Dedifferentiated amniotic fluid mesenchymal stem cell (primary cell): ENCODE data around the gene CNOT4.

Experiments used
- DNase-seq: peaks from one replicate; pipeline ENCODE4 v3.0.0-alpha.2; 2016; ENCODE audit errors: extremely low spot score

CNOT4 gene, protein sequence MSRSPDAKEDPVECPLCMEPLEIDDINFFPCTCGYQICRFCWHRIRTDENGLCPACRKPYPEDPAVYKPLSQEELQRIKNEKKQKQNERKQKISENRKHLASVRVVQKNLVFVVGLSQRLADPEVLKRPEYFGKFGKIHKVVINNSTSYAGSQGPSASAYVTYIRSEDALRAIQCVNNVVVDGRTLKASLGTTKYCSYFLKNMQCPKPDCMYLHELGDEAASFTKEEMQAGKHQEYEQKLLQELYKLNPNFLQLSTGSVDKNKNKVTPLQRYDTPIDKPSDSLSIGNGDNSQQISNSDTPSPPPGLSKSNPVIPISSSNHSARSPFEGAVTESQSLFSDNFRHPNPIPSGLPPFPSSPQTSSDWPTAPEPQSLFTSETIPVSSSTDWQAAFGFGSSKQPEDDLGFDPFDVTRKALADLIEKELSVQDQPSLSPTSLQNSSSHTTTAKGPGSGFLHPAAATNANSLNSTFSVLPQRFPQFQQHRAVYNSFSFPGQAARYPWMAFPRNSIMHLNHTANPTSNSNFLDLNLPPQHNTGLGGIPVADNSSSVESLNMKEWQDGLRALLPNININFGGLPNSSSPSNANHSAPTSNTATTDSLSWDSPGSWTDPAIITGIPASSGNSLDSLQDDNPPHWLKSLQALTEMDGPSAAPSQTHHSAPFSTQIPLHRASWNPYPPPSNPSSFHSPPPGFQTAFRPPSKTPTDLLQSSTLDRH

DNA sequence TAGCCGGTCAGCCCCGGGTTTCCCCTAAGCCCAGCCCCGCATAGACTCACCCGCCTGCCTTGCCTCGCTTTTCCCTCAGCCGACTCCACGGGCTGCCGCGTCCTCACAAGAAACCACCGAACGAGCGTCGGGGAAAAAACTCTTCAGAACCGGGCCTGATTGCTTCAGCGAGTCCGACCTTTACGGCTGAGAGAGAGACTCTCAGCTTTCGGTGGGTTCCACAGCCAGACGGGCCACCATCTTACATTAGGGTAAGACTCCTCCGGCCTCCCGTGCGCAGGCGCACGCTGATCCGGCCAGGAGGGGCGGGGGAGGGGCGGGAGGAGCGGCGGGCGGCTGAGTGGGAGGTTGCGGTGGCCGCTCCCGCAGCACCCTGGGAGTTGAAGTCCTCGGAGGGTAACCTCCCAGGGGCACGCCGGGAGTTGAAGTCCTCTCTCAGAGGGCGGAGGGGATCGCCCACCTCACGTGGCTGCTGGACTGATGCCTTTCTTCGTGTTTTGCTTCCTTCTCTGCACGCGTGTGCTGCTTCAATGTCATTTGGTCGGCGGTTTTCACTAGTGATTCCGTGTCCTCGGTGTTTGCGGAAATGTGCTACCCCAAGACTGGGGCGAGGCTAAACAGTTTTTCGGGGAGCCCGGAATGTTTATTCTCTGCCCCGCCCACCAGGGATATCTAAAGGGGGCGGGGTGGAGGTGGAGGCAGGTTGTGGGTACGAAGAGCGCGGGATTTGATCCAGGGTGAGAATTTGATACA, at the start of gene CNOT4:
Gene CNOT4, minus strand, starts transcription at position 264 of the 753 bp plus-strand sequence. CDS start 71,771 bp downstream, outside the sequence.
- peak; percentile 94 for DNase-seq

DNA sequence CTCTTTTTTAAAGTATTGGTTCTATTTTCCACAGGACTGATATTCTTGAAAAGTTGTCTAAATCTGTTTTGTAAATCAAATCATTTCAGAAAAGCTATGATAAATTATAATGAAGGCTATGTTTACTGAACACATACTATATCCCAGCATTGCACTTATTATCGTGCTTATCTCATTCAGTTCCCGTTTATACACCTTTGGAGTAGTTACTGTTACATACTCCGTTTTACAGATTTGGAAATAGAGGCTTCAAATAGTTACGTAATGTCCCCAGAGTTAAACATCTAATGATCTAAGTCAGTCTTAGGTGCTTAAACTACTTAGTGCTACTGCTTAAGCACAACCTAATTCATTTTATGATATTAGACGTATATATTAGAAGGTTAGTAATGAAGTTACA, 49.0 kb upstream of the CNOT4 start:
- no peak for DNase-seq

DNA sequence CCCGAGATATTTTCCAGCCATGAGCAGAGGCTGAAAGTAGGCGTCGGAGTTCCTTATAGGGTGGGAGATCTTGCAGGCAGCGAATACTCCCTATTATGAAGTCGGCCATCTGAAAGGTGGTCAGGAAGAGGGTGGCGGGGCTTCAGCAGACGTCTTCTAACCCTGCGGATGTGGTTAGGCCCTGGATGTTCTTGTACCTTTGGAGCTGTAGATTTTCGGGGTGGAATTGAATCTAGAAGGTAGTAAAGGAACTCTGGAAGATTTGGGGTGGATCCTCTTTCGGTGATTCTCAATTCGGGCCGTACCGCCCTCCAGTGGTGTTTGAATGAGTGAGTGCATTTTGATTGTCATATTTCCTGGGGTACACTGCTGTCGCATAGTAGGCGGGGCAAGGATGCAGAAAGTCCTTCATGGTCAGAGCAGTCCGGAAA, 48.5 kb upstream of the CNOT4 start:
- peak; percentile 66 for DNase-seq

DNA sequence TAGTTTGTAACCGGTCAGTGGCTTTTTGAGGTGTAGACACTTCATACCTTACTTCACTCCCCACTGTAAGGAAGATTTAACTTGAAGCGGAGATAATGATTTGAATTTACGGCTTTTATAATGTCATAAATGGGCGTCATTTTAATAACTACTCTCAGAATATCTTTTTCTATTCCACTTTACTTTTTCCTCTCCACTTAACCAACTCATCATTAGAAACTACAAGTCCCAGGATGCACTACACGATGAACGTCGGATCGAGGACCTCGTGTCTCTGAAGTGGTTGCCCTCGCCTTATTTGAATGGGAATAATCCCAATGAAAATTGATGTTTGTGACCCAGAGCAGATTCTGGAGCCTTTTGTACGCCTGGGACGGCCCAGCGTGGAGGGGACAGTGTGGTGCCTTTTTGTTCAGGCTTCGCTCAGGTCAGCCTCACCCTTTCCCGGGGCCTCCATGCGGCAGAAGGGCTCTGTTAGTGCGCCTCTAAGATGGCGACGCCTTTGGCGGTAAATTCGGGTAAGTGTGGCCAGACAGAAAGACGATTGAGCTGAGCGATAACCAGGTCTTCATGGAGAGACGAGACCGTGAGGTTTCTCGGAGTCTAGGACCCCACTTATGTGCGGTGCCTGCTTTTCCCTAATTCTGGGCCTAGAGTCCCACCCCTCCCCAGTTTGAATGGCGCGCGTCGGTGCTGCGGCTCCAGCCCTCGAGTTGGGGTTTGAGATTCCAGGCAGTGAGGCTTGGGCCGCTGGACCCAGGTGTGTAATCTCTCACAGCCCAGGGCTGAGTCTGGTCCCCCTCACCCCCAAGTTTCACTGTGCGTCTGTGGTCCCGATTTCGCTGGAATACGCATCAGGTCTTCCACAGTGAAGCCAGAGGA, 47.8 kb upstream of the CNOT4 start, which contains the start of gene NUP205:
Gene NUP205, plus strand, starts transcription at position 463 of the 882 bp plus-strand sequence. Its CDS starts 28 bp downstream, at position 491.
- DNase-seq: peak; percentile 72

DNA sequence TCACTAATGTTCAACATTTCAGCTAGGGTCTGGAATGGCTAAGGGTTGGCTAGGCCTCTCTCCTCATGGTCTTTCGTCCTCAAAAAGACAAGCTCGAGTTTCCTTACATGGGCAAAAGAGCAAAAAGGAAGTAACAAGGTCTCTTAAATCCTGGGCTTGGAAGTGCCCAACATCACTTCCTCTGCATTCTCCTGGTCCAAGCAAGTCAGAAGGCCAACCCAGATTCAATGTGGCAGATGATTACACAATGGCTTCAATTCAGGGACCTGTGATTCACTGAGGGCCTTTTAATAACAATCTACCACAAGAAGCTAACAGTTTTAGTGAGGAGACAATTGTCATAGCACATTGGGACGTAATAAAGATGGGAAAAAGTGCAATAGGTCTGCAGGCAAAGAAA, 43.4 kb upstream of the CNOT4 start:
- DNase-seq: no peak

DNA sequence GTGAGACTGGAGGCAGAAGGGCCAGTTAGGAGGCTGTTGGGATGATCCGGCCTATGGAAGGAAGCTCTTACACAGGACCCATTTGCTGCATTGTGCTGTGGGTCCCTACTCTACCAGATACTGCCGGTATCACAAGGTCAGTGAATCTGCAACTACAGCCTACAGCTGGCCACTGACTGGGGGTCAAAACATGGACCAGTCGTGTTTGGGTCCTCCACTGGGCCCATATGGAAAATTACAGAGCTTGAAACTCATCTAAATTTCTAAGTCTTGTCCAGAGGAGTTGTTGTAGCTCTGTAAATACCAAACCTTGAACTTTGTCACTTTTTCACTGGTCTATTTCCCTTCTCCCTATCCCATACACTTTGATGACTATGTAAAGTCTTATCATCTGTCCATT, 42.2 kb upstream of the CNOT4 start:
- DNase-seq: no peak

DNA sequence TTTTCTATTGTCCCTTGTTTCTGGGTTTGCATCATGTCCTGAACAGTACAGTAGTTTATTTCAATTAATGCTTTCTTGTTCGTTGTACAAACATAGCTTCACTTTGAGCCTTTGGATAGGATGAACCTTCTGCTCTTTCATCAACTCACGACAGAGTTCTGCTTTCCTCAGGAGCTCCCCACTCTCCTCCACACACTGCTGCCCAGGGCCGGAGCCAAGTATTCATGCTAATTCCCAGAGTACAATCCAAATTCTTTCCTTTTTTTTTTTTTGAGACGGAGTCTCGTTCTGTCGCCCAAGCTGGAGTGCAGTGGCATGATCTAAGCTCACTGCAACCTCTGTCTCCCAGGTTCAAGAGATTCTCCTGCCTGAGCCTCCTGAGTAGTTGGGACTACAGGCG, 40.3 kb upstream of the CNOT4 start:
- DNase-seq: no peak

DNA sequence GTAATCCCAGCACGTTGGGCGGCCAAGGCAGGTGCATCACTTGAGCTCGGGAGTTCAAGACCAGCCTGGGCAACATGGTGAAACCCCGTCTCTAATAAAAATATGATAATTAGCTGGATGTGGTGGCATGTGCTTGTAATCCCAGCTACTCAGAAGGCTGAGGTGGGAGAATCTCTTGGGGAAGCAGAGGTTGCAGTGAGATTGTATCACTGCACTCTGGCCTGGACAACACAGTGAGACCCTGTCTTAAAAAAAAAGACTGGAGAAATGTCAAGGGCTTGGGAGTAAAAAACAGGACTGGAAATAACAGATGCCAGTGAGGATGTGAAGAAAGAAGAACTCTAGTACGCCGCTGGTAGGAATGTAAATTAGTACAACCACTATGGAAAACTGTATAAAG, 31.1 kb upstream of the CNOT4 start:
- no peak for DNase-seq

DNA sequence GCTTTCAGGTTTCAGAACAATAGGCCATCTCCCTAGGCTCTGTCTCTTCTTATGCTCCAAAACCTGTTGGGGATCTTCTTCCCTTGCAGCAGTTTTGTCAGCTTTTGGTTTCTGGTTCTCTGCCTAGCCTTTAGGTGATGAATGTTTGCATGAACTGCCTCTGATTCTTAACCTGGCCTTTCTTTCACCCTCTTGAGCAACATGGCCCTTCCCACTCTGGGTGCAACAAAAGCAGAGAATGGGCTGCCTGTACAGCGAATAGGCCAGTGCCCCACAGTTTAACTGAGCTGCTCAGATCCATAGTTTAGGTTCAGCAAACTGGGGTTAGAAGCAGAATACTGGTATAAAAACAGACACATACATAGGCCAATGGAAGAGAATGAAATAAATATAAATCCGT, 29.7 kb upstream of the CNOT4 start:
- no peak for DNase-seq

DNA sequence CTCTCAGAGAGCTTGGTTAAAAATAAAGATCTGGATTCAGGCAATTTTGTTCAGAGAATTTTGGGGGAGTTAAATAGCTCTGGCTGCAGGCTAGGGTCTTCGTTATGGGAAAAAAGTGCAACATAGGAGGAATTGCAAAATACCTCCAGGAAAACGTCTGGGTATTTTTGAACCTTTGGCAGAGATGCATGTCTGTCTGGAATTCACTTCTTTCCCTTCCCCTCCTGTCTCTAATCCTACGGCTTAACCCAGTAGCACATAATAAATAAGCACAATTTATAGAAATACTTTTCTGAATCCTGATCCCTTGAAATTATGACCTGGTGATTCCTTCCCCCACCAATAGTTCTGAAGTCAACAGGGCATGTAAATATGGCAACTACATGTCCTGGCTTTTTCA, 28.5 kb upstream of the CNOT4 start:
- no peak for DNase-seq

DNA sequence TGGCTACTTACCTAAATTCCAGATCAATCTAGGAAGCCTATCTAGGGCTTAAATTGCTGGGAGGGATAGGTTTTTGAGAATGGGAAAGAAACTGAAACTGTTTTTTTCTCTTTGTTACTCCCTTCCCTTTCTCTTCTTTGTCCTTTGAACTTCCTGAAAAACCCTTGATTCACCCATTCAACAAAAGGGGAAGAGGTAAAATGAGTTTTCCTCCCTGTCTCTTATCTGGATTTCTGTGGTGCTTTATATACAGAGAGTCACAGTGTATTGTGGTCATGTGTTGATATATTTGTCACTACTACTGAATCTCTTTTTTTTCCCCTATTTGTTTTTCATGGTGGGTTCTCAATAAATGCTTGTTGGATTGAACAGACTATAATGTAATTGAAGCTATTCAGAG, 28.0 kb upstream of the CNOT4 start:
- DNase-seq: no peak

DNA sequence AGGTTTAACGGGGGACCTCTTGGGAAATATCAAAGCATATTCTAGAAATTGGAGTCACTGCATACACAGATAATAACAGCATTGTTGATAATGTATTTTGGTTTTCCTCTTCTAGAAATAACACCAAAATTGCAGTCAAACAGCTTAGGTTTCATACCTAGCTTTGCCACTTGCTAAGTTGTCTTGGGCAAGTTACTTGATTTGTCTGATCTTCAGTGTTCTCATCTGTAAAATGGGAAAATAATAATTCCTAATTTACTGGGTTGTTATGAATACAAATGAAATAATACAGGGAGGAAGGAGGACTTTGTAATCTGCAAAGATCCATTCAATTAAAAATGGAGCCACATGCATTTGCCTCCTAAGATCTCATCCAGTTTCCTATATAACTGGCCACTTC, 27.6 kb upstream of the CNOT4 start:
- no peak for DNase-seq

DNA sequence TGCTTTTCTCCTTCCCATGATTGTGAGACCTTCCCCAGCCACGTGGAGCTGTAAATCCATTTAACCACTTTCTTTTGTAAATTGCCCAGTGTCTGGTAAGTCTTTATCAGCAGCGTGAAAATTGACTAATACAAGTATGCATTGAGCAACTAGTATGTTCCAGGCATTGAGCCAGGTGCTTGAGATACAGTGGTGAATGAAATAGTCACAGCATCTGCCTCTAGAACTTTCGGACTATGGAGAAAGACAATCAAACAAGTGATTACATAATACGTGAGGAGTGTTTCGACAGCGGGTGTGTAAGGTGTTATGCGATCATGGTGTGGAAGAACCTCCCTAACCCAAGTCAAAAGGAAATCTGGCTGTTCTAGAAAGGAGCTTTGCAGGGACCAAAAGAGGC, 26.2 kb upstream of the CNOT4 start:
- no peak for DNase-seq

DNA sequence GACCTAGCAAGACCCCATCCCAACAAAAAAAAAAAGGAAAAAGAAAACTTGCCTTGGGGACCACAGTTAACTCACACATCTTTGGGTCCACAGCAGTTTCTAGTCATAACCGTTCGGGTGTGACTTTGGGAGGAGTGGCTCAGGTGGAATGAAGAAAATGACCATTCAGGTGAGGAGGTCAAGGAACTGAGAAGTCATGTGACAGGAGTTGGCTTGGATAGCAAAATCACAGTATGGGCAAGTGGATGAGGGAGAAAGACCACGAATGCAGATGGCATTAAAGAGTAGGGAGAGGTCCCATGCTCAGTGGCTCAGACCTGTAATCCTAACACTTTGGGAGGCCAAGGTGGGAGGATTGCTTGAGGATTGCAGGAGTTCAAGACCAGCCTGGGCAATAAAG, 17.1 kb upstream of the CNOT4 start:
- DNase-seq: no peak

DNA sequence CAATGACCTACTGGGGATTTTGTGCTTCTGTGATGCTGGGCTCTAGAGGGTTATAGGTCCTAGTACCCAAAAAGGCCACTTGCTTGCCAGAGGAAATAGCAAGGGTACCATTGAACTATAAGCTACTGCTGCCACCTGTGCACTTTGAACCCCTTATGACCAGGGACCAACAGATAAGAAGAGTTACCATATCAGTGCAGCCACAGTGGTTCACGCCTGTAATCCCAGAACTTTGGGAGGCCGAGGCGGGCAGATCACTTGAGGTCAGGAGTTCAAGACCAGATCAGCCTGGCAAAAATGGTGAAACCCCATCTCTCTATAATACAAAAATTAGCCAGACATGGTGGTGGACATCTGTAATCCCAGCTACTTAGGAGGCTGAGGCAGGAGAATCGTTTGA, 15.5 kb upstream of the CNOT4 start:
- DNase-seq: no peak

DNA sequence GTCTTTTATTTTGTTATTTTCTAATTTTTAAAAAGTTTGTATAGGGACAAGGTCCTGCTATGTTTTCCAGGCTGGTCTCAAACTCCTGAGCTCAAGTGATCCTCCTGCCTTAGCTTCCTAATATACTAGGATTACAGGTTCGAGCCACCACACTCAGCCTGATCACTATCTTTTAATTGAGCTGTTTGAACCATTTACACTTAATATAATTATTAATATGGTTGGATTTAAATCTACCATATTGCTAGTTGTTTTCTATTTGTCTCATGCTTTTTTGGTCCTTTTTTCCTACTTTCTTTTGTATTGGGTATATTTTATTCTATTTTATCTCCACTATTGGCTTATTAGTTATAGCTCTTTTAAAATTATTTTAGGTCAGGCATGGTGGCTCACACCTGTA, 13.2 kb upstream of the CNOT4 start:
- no peak for DNase-seq

DNA sequence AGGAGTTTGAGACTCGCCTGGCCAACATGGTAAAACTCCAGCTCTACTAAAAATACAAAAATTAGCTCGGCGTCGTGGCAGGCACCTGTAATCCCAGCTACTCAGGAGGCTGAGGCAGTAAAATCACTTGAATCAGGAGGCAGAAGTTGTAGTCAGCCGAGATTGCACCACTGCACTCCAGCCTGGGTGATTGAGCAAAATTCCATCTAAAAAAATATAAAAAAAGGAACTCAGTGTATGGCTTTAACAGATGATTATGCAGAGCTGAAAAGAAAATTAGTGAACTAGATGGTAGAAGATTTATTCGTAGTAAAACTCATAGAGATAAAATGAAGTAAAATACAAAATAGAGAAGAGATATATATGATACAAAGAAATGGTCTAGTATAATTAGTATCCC, 12.6 kb upstream of the CNOT4 start:
- no peak for DNase-seq

DNA sequence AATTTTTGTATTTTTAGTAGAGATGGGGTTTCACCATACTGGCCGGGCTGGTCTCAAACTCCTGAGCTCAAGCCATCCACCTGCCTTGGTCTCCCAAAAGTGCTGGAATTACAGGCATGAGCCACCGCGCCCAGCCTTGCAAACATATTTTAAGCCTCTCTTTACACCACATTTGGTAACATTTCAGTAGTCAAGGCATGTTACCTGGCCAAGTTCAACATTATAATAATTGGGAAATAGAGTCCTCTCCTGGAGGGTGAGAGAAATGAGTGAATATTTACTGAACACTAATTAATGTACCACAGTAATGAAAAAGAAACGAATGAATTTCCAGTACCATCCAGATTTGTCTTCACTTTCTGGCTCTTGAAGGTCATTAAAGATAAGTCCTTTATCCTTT, 10.0 kb upstream of the CNOT4 start:
- no peak for DNase-seq

DNA sequence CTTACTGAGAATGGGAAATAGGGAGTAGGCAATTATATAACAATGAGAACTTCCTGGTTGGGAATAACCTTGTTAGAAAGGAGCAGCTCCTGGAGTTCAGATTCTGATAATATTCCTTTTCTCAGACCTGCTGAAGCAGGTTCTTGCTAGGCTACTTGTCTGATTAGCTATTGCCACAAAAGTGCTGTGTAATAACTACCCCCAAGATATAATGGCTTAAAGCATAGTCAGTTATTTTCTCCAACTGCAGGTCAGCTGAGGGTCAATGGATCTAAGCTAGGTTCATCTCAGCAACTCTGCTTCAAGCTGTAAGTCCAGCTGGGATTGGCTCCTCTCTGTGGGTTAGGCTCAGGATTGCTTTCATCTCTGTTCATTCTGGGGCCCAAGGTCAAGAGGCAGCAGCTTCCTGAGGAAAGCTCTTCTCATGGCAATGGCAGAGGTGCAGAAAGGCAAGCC, 9.4 kb upstream of the CNOT4 start:
- no peak for DNase-seq

DNA sequence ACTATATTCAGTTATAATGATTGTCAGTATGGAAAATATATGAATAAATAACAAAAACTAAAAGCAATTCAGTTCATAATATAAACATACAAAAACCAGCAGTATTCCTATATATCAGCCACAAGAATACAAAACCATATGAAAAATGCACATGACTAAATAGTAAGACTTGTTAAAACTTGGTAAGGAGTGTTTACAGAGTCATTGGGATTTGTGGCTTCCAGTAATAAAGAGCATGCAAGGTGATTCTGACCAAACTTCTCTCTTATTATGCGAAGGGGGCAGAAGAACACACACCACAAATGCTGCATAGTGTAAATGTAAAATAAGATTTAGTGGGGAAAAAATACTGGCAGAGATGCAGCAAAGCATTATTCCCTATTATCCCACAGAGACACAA, 8.8 kb upstream of the CNOT4 start:
- no peak for DNase-seq

DNA sequence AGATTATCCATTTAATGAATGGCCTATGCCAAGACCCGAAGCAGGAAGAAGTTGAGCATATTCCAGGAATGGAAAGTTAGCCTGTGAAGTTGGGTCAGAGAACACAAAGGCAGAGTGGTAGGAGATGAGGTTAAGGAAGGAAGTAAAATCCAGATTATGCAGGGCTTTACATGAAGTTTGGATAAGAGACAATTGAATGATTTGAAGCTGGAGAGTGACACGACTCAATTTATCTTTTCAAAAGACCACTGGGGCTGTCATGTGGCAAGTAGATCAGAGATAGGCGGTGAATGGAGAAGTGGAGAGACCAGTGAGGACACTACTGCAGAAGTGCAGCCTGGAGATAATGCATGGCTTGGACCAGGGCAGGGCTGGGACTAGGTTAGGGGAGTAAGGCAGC, 7.2 kb upstream of the CNOT4 start:
- no peak for DNase-seq
